Measurements from ENCODE around the gene TMEM168. TPM values are rescaled to one million over a fixed set of nuclear protein-coding genes. Genes with fewer than 3 reads are reported as not detected.
"Not testable (repeated sequence)": the region's sequence is repeated elsewhere in the genome, so short reads cannot be mapped to it uniquely, and the experiment has no call there.

The TMEM168 gene
- polyA plus RNA-seq (2012; ENCODE audit: insufficient read depth, insufficient read length, low read depth) = 36.9 TPM

GRCh38 chr7:112789817-112790585 lies at the start of gene TMEM168:
Gene TMEM168 (minus strand): TSS chr7:112790393. CDS start chr7:112784825, 5,568 bp downstream.
- no peak for TF ChIP-seq CTCF (IDR thresholded peaks at IDR 0.05; ENCODE audit: low read depth, low read length)
- H3K4me1 ChIP-seq = no peaks in the 10 kb centered on the region

GRCh38 chr7:112835928-112836327 lies 45.7 kb upstream of the TMEM168 start:
- not testable (repeated sequence) for H3K4me3 ChIP-seq (ENCODE audit: low read depth, low read length); H3K36me3 ChIP-seq

More at GRCh38 chr7:112789817-112790585, at the start of gene TMEM168:
- peak; percentile 85 for DNase-seq
- peak within 1 kb of the TSS; percentile 93 for H3K4me3 ChIP-seq (ENCODE audit: low read depth, low read length)
- no peaks in the 10 kb centered on the region for H3K9me3 ChIP-seq
- no peaks in the 10 kb centered on the region for H3K36me3 ChIP-seq
- H3K27me3 ChIP-seq = no peaks in the 10 kb centered on the region

GRCh38 chr7:112833082-112833481 lies 42.9 kb upstream of the TMEM168 start:
- no peak for TF ChIP-seq CTCF (IDR thresholded peaks at IDR 0.05; ENCODE audit: low read depth, low read length)
- Histone ChIP-seq H3K27me3 (no peaks in the 10 kb centered on the region), H3K4me1 (no peaks in the 10 kb centered on the region), H3K9me3 (no peaks in the 10 kb centered on the region), H3K36me3 (no peaks in the 10 kb centered on the region), H3K4me3 (ENCODE audit: low read depth, low read length) (no peak overlapping the region)
- DNase-seq = no peak

More at GRCh38 chr7:112835928-112836327, 45.7 kb upstream of the TMEM168 start:
- not testable (repeated sequence) for H3K4me1 ChIP-seq, H3K9me3 ChIP-seq, H3K27me3 ChIP-seq, DNase-seq

GRCh38 chr7:112830769-112831168 lies 40.6 kb upstream of the TMEM168 start:
- H3K36me3 ChIP-seq = no peaks in the 10 kb centered on the region
- H3K9me3 ChIP-seq = no peaks in the 10 kb centered on the region
- TF ChIP-seq CTCF (IDR thresholded peaks at IDR 0.05; ENCODE audit: low read depth, low read length) = no peak
- H3K4me3 ChIP-seq (ENCODE audit: low read depth, low read length) = no peak overlapping the region
- H3K27me3 ChIP-seq = no peaks in the 10 kb centered on the region
- H3K4me1 ChIP-seq = no peaks in the 10 kb centered on the region
- no peak for DNase-seq

- no peaks in the 10 kb centered on the region for H3K9me3 ChIP-seq
- H3K4me1 ChIP-seq = no peaks in the 10 kb centered on the region
- DNase-seq = no peak
- H3K36me3 ChIP-seq = no peaks in the 10 kb centered on the region
- H3K4me3 ChIP-seq (ENCODE audit: low read depth, low read length) = no peak overlapping the region
- no peak for TF ChIP-seq CTCF (IDR thresholded peaks at IDR 0.05; ENCODE audit: low read depth, low read length)
- no peaks in the 10 kb centered on the region for H3K27me3 ChIP-seq
Observed at GRCh38 chr7:112828696-112829095, 38.5 kb upstream of the TMEM168 start.

- Histone ChIP-seq H3K4me3 (ENCODE audit: low read depth, low read length) (no peak overlapping the region), H3K4me1 (no peaks in the 10 kb centered on the region), H3K27me3 (no peaks in the 10 kb centered on the region), H3K9me3 (no peaks in the 10 kb centered on the region), H3K36me3 (no peaks in the 10 kb centered on the region)
- no peak for DNase-seq
- no peak for TF ChIP-seq CTCF (IDR thresholded peaks at IDR 0.05; ENCODE audit: low read depth, low read length)
Observed at GRCh38 chr7:112821345-112821744, 31.2 kb upstream of the TMEM168 start.
